NOMO-1 treated with dmso at 0.1 percent for 144 hours (cell line): Measurements from ENCODE around the gene THAP11.
"Not testable (repeated sequence)": the region's sequence is repeated elsewhere in the genome, so short reads cannot be mapped to it uniquely, and the experiment has no call there.

ENCODE experiments used
- DNase-seq: peaks from one replicate; lab custom pipeline; 2025; ENCODE audit not compliant: unreplicated experiment; lab: John Stamatoyannopoulos, UW

Gene THAP11

GRCh38 chr16:67862623-67863583 lies 20.8 kb downstream of the THAP11 start:
- DNase-seq: no peak

GRCh38 chr16:67864044-67864443 lies 21.9 kb downstream of the THAP11 start:
- not testable (repeated sequence) for DNase-seq

GRCh38 chr16:67864594-67864993 lies 22.5 kb downstream of the THAP11 start:
- DNase-seq: no peak

GRCh38 chr16:67865318-67865717 lies 23.2 kb downstream of the THAP11 start:
- no peak for DNase-seq

- no peak for DNase-seq
Measured at GRCh38 chr16:67868290-67868689, 26.2 kb downstream of the THAP11 start.

- DNase-seq: no peak
Measured at GRCh38 chr16:67869653-67870052, 27.5 kb downstream of the THAP11 start.

- DNase-seq: no peak
Measured at GRCh38 chr16:67871256-67871655, 29.1 kb downstream of the THAP11 start.

GRCh38 chr16:67872131-67872630 lies 30.1 kb downstream of the THAP11 start:
- DNase-seq: no peak

GRCh38 chr16:67872631-67873434 lies 30.7 kb downstream of the THAP11 start, which contains the start of gene EDC4:
Gene EDC4, plus strand, starts transcription at chr16:67873052. Its CDS starts 210 bp downstream, at chr16:67873262.
- DNase-seq: peak; percentile 59

GRCh38 chr16:67873435-67874370 lies 31.6 kb downstream of the THAP11 start:
- no peak for DNase-seq

GRCh38 chr16:67874372-67874771 lies 32.3 kb downstream of the THAP11 start:
- no peak for DNase-seq

GRCh38 chr16:67877064-67877463 lies 34.9 kb downstream of the THAP11 start:
- no peak for DNase-seq

GRCh38 chr16:67878232-67878631 lies 36.1 kb downstream of the THAP11 start:
- DNase-seq: no peak

GRCh38 chr16:67878846-67879245 lies 36.7 kb downstream of the THAP11 start:
- DNase-seq: no peak

- DNase-seq: no peak
Measured at GRCh38 chr16:67879462-67879861, 37.3 kb downstream of the THAP11 start.

GRCh38 chr16:67879936-67880335 lies 37.8 kb downstream of the THAP11 start:
- DNase-seq: no peak

- DNase-seq: no peak
Measured at GRCh38 chr16:67880584-67880983, 38.5 kb downstream of the THAP11 start.

GRCh38 chr16:67881621-67882161 lies 39.6 kb downstream of the THAP11 start:
- DNase-seq: no peak

- DNase-seq: no peak
Measured at GRCh38 chr16:67882374-67883145, 40.4 kb downstream of the THAP11 start.
